Activated T-helper 2 cell treated with anti-CD3 and anti-CD28 coated beads, Interferon-gamma antibody, Interleukin-2, Interleukin-4, amounts not matched to agents 10 μg/mL and 5 μg/mL and 100 μg/mL, durations not matched to agents 14 hours and 24 hours and 36 hours (primary cell): ENCODE measurements around the gene SNX6. TPM values are rescaled to one million over a fixed set of nuclear protein-coding genes. Genes with fewer than 3 reads are reported as not detected.
A peak's percentile ranks its signal among the peaks of the same experiment; 100 is the strongest.
"Not testable (repeated sequence)": the region's sequence is repeated elsewhere in the genome, so short reads cannot be mapped to it uniquely, and the experiment has no call there.

Source experiments
- DNase-seq: peaks from one replicate; pipeline ENCODE4 v3.0.0; 2021; ENCODE audit warnings: low spot score
- H3K27ac Mint-ChIP-seq: one replicate; pipeline ENCODE4 v1.8.0; 2021; ENCODE audit warnings: mixed read lengths
- H3K27me3 Mint-ChIP-seq: one replicate; pipeline ENCODE4 v1.8.0; 2021; ENCODE audit warnings: low read depth, mixed read lengths
- H3K36me3 Mint-ChIP-seq: one replicate; pipeline ENCODE4 v1.8.0; 2021; ENCODE audit warnings: low read depth, mixed read lengths
- H3K4me1 Mint-ChIP-seq: one replicate; pipeline ENCODE4 v1.8.0; 2021; ENCODE audit warnings: low read depth, mixed read lengths
- H3K4me3 Mint-ChIP-seq: one replicate; pipeline ENCODE4 v1.8.0; 2021; ENCODE audit warnings: low read depth, mild to moderate bottlenecking, moderate library complexity, mixed read lengths
- H3K9me3 Mint-ChIP-seq: one replicate; pipeline ENCODE4 v1.8.0; 2021; ENCODE audit warnings: mixed read lengths
- intact Hi-C: fragments of 100-400 bp; cut with micrococcal nuclease; formaldehyde crosslinking; loops from one replicate; pipeline ENCODE4 v1.15.1; 2023
- total RNA-seq: library from RNA; stranded (reverse); gene quantifications from 2 replicates; pipeline ENCODE4 v1.2.3, GENCODE V29; 2022

SNX6 gene
- total RNA-seq, 1 donor from 2014 or later = 66.6 TPM

- DNase-seq = no peak
- no peaks in the 10 kb centered on the region for H3K9me3 Mint-ChIP-seq
- no peaks in the 10 kb centered on the region for H3K36me3 Mint-ChIP-seq
- no peak overlapping the region for H3K4me3 Mint-ChIP-seq
- intact Hi-C loops = no loop called here
- H3K27me3 Mint-ChIP-seq = no peaks in the 10 kb centered on the region
- peaks cover 11% of the 10 kb centered on the region for H3K4me1 Mint-ChIP-seq
- no peak overlapping the region for H3K27ac Mint-ChIP-seq
Measured at GRCh38 chr14:34548472-34548981, 81.4 kb downstream of the SNX6 start.

GRCh38 chr14:34547136-34547520, 82.8 kb downstream of the SNX6 start:
- H3K4me1 Mint-ChIP-seq = peaks cover 11% of the 10 kb centered on the region
- H3K27me3 Mint-ChIP-seq, intact Hi-C loops, H3K36me3 Mint-ChIP-seq, DNase-seq, H3K27ac Mint-ChIP-seq, H3K9me3 Mint-ChIP-seq, H3K4me3 Mint-ChIP-seq: not testable (repeated sequence)

GRCh38 chr14:34546272-34547135, 83.4 kb downstream of the SNX6 start:
- H3K9me3 Mint-ChIP-seq, H3K4me1 Mint-ChIP-seq, intact Hi-C loops, H3K4me3 Mint-ChIP-seq, H3K27me3 Mint-ChIP-seq, DNase-seq, H3K27ac Mint-ChIP-seq, H3K36me3 Mint-ChIP-seq: not testable (repeated sequence)

- intact Hi-C loops, H3K9me3 Mint-ChIP-seq, H3K27me3 Mint-ChIP-seq, DNase-seq: not testable (repeated sequence)
- peak overlapping the region; percentile 99 for H3K4me3 Mint-ChIP-seq
- H3K27ac Mint-ChIP-seq = peak overlapping the region; percentile 99
- peaks cover 24% of the 10 kb centered on the region for H3K4me1 Mint-ChIP-seq
- peaks cover 11% of the 10 kb centered on the region for H3K36me3 Mint-ChIP-seq
Measured at GRCh38 chr14:34540181-34541059, 89.5 kb downstream of the SNX6 start.

GRCh38 chr14:34539407-34540180, 90.4 kb downstream of the SNX6 start, which contains the start of gene EAPP:
EAPP (minus strand) TSS chr14:34539701; CDS start chr14:34539628, 73 bp downstream.
- DNase-seq = peak; percentile 92
- no peaks in the 10 kb centered on the region for H3K27me3 Mint-ChIP-seq
- H3K27ac Mint-ChIP-seq = peak within 1 kb of the TSS; percentile 99
- intact Hi-C loops = loop anchor here (5.0 kb wide), 2 partner anchors 77 to 443 kb away; partner anchors contain the start of genes SPTSSA and SRP54
- H3K4me3 Mint-ChIP-seq = peak within 1 kb of the TSS; percentile 99
- peaks cover 13% of the 10 kb centered on the region for H3K36me3 Mint-ChIP-seq
- no peaks in the 10 kb centered on the region for H3K9me3 Mint-ChIP-seq
- H3K4me1 Mint-ChIP-seq = peaks cover 24% of the 10 kb centered on the region

GRCh38 chr14:34538871-34539406, 91.0 kb downstream of the SNX6 start:
- Mint-ChIP-seq H3K27me3 (no peaks in the 10 kb centered on the region), H3K9me3 (no peaks in the 10 kb centered on the region), H3K36me3 (peaks cover 19% of the 10 kb centered on the region), H3K4me3 (peak overlapping the region; percentile 99), H3K27ac (peak overlapping the region; percentile 99), H3K4me1 (peaks cover 29% of the 10 kb centered on the region)
- no peak for DNase-seq
- intact Hi-C loops = loop anchor here (5.0 kb wide), 2 partner anchors 77 to 443 kb away; partner anchors contain the start of genes SPTSSA and SRP54

GRCh38 chr14:34538096-34538495, 91.9 kb downstream of the SNX6 start:
- H3K27ac Mint-ChIP-seq = not testable (repeated sequence)

GRCh38 chr14:34537677-34538009, 92.3 kb downstream of the SNX6 start:
- Mint-ChIP-seq H3K27me3 (no peaks in the 10 kb centered on the region), H3K4me3 (no peak overlapping the region), H3K9me3 (no peaks in the 10 kb centered on the region), H3K4me1 (peaks cover 32% of the 10 kb centered on the region), H3K36me3 (peaks cover 27% of the 10 kb centered on the region), H3K27ac (no peak overlapping the region)
- intact Hi-C loops = loop anchor here (5.0 kb wide), 2 partner anchors 75 to 445 kb away; partner anchors contain the start of genes SPTSSA and SRP54
- no peak for DNase-seq

More at GRCh38 chr14:34538096-34538495, 91.9 kb downstream of the SNX6 start:
- not testable (repeated sequence) for DNase-seq, H3K9me3 Mint-ChIP-seq, H3K27me3 Mint-ChIP-seq
- intact Hi-C loops = loop anchor here (5.0 kb wide), 2 partner anchors 76 to 444 kb away; partner anchors contain the start of genes SPTSSA and SRP54
- H3K36me3 Mint-ChIP-seq = peaks cover 26% of the 10 kb centered on the region
- H3K4me3 Mint-ChIP-seq = peak overlapping the region; percentile 47
- peaks cover 32% of the 10 kb centered on the region for H3K4me1 Mint-ChIP-seq

- DNase-seq = no peak
- intact Hi-C loops = loop anchor here (5.0 kb wide), 2 partner anchors 75 to 445 kb away; partner anchors contain the start of genes SPTSSA and SRP54
- H3K9me3 Mint-ChIP-seq = no peaks in the 10 kb centered on the region
- no peaks in the 10 kb centered on the region for H3K27me3 Mint-ChIP-seq
- peak overlapping the region; percentile 19 for H3K27ac Mint-ChIP-seq
- H3K36me3 Mint-ChIP-seq = peaks cover 30% of the 10 kb centered on the region
- H3K4me3 Mint-ChIP-seq = no peak overlapping the region
- H3K4me1 Mint-ChIP-seq = peaks cover 32% of the 10 kb centered on the region
Measured at GRCh38 chr14:34536951-34537676, 92.8 kb downstream of the SNX6 start.

GRCh38 chr14:34527591-34527990, 102.4 kb downstream of the SNX6 start:
- intact Hi-C loops = no loop called here
- Mint-ChIP-seq H3K4me3 (no peak overlapping the region), H3K36me3 (peaks cover 47% of the 10 kb centered on the region), H3K27ac (no peak overlapping the region), H3K9me3 (no peaks in the 10 kb centered on the region), H3K27me3 (no peaks in the 10 kb centered on the region), H3K4me1 (no peaks in the 10 kb centered on the region)
- DNase-seq = no peak

- H3K27ac Mint-ChIP-seq, H3K4me3 Mint-ChIP-seq, H3K4me1 Mint-ChIP-seq, H3K27me3 Mint-ChIP-seq, DNase-seq, H3K9me3 Mint-ChIP-seq, intact Hi-C loops: not testable (repeated sequence)
- peaks cover 56% of the 10 kb centered on the region for H3K36me3 Mint-ChIP-seq
Measured at GRCh38 chr14:34524216-34524615, 105.7 kb downstream of the SNX6 start.
